Glutamatergic neuron (in vitro differentiated cells): ENCODE data around the gene UMODL1. TPM values are rescaled to one million over a fixed set of nuclear protein-coding genes. Genes with fewer than 3 reads are reported as not detected.

ENCODE experiments used
- DNase-seq: peaks from one replicate; pipeline ENCODE4 v3.0.0; 2022
- H3K27ac Mint-ChIP-seq: one replicate; pipeline ENCODE4 v1.8.0; 2020; ENCODE audit warnings: mild to moderate bottlenecking, mixed read lengths, inconsistent platforms; ENCODE audit not compliant: unreplicated experiment
- H3K27me3 Mint-ChIP-seq: one replicate; pipeline ENCODE4 v1.8.0; 2020; ENCODE audit warnings: mild to moderate bottlenecking, moderate library complexity, mixed read lengths, inconsistent platforms; ENCODE audit not compliant: unreplicated experiment
- H3K36me3 Mint-ChIP-seq: one replicate; pipeline ENCODE4 v1.8.0; 2020; ENCODE audit warnings: mild to moderate bottlenecking, mixed read lengths, inconsistent platforms; ENCODE audit not compliant: unreplicated experiment
- H3K4me1 Mint-ChIP-seq: one replicate; pipeline ENCODE4 v1.8.0; 2020; ENCODE audit warnings: mild to moderate bottlenecking, low read depth, mixed read lengths, inconsistent platforms; ENCODE audit not compliant: unreplicated experiment
- H3K4me3 Mint-ChIP-seq: one replicate; pipeline ENCODE4 v1.8.0; 2020; ENCODE audit warnings: mild to moderate bottlenecking, mixed read lengths, inconsistent platforms; ENCODE audit not compliant: unreplicated experiment
- H3K9me3 Mint-ChIP-seq: one replicate; pipeline ENCODE4 v1.8.0; 2020; ENCODE audit warnings: mild to moderate bottlenecking, moderate library complexity, mixed read lengths, inconsistent platforms; ENCODE audit not compliant: unreplicated experiment
- CTCF ChIP-seq: fragments of 200-600 bp; sonication (generic); IDR thresholded peaks from one replicate; pipeline ENCODE4 v1.5.0; 2021; ENCODE audit not compliant: partially characterized antibody, unreplicated experiment
- total RNA-seq: library from RNA; stranded (reverse); fragmentation: NEBNext Ultra II Directional; extraction: Animal tissue kit (Norgen Biotek cat#: 25700); gene quantifications from one replicate; pipeline ENCODE4 v1.2.1, GENCODE V29; 2021; ENCODE audit not compliant: unreplicated experiment

UMODL1 gene
- total RNA-seq, 1 donor from 2014 or later = not detected

DNA sequence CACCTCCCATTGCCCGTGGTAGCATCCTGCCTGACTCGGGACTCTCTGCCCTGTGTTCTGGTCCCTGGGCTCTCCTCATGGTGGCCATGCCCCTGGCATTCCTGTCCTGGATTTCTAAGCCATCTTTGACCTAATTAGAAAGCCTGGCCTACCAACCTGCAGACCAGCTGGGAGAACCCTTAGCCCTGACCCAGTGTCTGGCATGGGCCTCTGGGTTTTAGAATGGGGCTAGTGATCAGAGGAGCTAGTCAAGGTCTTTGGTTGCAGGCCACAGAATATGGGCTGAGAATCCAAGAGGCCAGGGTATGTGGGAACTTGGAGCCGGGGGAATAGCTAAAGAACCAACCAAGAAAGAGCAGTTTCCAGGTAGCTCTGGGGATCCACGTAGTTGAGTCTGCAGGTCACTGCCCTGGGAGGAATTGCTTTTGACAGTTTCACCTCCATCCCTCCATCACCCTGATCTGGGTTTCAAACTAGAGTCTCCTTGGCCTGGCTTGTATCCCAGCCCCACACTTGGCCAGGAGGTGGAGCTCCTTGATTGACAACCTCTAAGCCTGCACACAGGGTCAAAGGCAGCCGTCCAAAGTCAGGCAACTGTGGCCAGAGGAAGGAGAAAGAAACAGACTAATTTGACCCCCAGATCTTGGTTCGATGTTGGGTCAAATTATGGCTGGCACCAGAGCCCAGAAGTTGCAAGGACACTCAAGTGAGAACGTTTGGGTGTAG is 93.1 kb downstream of the UMODL1 start:
- no peak overlapping the region for H3K4me3 Mint-ChIP-seq
- H3K4me1 Mint-ChIP-seq = peaks cover 7% of the 10 kb centered on the region
- TF ChIP-seq CTCF = peak; percentile 25
- H3K27me3 Mint-ChIP-seq = peaks cover 2% of the 10 kb centered on the region
- H3K9me3 Mint-ChIP-seq = peaks cover 6% of the 10 kb centered on the region
- H3K36me3 Mint-ChIP-seq = no peaks in the 10 kb centered on the region
- H3K27ac Mint-ChIP-seq = no peak overlapping the region
- DNase-seq = peak; percentile 65

GRCh38 chr21:42164818-42165217 is 93.7 kb downstream of the UMODL1 start:
- no peak overlapping the region for H3K27ac Mint-ChIP-seq
- H3K36me3 Mint-ChIP-seq = no peaks in the 10 kb centered on the region
- peaks cover 6% of the 10 kb centered on the region for H3K9me3 Mint-ChIP-seq
- TF ChIP-seq CTCF = no peak
- no peak for DNase-seq
- no peak overlapping the region for H3K4me3 Mint-ChIP-seq
- H3K4me1 Mint-ChIP-seq = peaks cover 7% of the 10 kb centered on the region
- peaks cover 2% of the 10 kb centered on the region for H3K27me3 Mint-ChIP-seq

DNA sequence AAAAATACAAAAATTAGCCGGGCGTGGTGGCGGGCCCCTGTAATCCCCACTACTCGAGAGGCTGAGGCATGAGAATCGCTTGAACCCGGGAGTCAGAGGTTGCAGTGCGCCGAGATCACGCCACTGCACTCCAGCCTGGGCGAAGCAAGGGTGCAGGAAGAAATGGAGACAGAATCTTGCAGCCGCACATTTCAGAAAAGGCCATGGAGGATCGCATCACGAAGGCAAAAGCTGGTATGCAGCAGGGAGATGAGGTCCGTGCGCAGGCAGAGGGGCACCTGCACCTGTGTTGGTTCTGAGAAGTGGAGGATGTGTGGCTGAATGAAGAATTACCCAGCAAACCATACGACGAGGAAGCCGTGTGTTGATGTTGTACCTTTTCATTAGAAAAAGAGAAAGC is 94.8 kb downstream of the UMODL1 start:
- no peak for DNase-seq
- H3K27ac Mint-ChIP-seq = no peak overlapping the region
- no peak for TF ChIP-seq CTCF
- peaks cover 7% of the 10 kb centered on the region for H3K4me1 Mint-ChIP-seq
- H3K27me3 Mint-ChIP-seq = peaks cover 2% of the 10 kb centered on the region
- H3K36me3 Mint-ChIP-seq = no peaks in the 10 kb centered on the region
- H3K9me3 Mint-ChIP-seq = peaks cover 5% of the 10 kb centered on the region
- no peak overlapping the region for H3K4me3 Mint-ChIP-seq

DNA sequence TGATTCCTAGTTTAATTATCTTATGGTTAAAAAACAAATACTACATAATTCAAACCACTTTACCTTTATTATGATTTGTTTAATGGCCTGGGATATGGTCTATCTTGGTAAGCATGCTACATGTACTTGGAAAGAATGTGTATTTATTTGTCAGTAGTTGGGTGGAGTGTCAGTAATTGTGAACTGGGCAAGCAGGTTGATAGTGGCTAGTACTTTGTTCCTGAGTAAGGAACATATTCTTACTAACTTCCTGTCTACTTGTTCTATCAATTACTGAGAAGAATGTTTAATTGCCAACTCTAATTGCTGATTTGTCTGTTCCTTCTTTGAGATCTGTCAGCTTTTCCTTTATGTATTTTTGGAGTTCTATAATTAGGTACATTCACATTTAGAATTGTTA is 98.6 kb downstream of the UMODL1 start:
- H3K27ac Mint-ChIP-seq = no peak overlapping the region
- H3K27me3 Mint-ChIP-seq = peaks cover 1% of the 10 kb centered on the region
- H3K36me3 Mint-ChIP-seq = peaks cover 8% of the 10 kb centered on the region
- no peaks in the 10 kb centered on the region for H3K9me3 Mint-ChIP-seq
- DNase-seq = no peak
- H3K4me3 Mint-ChIP-seq = no peak overlapping the region
- peaks cover 2% of the 10 kb centered on the region for H3K4me1 Mint-ChIP-seq
- no peak for TF ChIP-seq CTCF
